PC-3 (cell line): Measurements from ENCODE around the gene COL9A3.

Experiments used
- EZH2 ChIP-seq: fragments of 300-600 bp; sonication (generic); IDR thresholded peaks from one replicate; pipeline ENCODE4 v1.6.1; 2017; ENCODE audit warnings: antibody characterized with exemption, mild to moderate bottlenecking, low read length; ENCODE audit not compliant: unreplicated experiment
- EZH2phosphoT487 ChIP-seq: fragments of 300-600 bp; sonication (generic); IDR thresholded peaks from 2 replicates; pipeline ENCODE4 v1.6.1; 2018; ENCODE audit warnings: mild to moderate bottlenecking, antibody characterized with exemption, low read length, borderline replicate concordance
- TF ChIP-seq, protein P1 (sequence below): fragments of 300-600 bp; sonication (generic); conservative IDR thresholded peaks from 2 replicates; pipeline ENCODE4 v1.5.1; 2017; ENCODE audit warnings: antibody characterized with exemption, low read depth, mild to moderate bottlenecking, low read length

DNA sequence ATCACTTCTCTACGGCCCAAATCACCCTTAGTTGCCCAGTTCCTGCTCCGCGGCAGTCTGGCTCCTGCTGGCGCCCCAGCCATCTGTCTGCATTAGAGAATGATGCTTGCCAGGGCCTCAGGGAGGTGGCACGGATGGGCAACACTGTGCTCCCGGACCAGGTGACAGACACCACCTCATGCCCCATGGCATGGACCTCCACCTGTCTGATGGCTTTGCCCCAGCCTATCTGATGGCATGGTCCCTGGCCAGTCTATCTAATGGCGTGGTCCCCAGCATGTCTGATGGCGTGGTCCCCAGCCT lies 39.4 kb upstream of the COL9A3 start:
- TF ChIP-seq, protein P1, sequence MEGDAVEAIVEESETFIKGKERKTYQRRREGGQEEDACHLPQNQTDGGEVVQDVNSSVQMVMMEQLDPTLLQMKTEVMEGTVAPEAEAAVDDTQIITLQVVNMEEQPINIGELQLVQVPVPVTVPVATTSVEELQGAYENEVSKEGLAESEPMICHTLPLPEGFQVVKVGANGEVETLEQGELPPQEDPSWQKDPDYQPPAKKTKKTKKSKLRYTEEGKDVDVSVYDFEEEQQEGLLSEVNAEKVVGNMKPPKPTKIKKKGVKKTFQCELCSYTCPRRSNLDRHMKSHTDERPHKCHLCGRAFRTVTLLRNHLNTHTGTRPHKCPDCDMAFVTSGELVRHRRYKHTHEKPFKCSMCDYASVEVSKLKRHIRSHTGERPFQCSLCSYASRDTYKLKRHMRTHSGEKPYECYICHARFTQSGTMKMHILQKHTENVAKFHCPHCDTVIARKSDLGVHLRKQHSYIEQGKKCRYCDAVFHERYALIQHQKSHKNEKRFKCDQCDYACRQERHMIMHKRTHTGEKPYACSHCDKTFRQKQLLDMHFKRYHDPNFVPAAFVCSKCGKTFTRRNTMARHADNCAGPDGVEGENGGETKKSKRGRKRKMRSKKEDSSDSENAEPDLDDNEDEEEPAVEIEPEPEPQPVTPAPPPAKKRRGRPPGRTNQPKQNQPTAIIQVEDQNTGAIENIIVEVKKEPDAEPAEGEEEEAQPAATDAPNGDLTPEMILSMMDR: no peak
- no peak for TF ChIP-seq EZH2
- TF ChIP-seq EZH2phosphoT487: no peak
